HepG2 (cell line): ENCODE results near the gene MTPN. TPM values are rescaled to one million over a fixed set of nuclear protein-coding genes. Genes with fewer than 3 reads are reported as not detected.
A peak's percentile ranks its signal among the peaks of the same experiment; 100 is the strongest.

Experiments used
- ARNT2 ChIP-seq: sonication (generic); formaldehyde crosslinking; IDR thresholded peaks from 2 replicates; pipeline ENCODE4 v1.8.0; 2022; ENCODE audit warnings: mild to moderate bottlenecking, low read depth, missing genetic modification reagents, moderate library complexity
- ARNTL ChIP-seq: sonication (generic); formaldehyde crosslinking; IDR thresholded peaks from 2 replicates; pipeline ENCODE4 v1.4.0; 2020; ENCODE audit warnings: mild to moderate bottlenecking, missing genetic modification reagents
- ATF2 ChIP-seq: sonication (generic); formaldehyde crosslinking; IDR thresholded peaks from 2 replicates; pipeline ENCODE4 v1.4.0; 2020; ENCODE audit warnings: missing genetic modification reagents
- CREB1 ChIP-seq, 2 experiments: fragments of 450-650 bp in 1 of 2; IDR thresholded peaks; 2 replicates each; pipeline ENCODE4 v1.6.1; 2016 to 2017; ENCODE audit warnings: control low read depth in 1 of 2, mild to moderate bottlenecking in 1 of 2, missing compliant biosample characterization in 1 of 2, missing genetic modification characterization in 1 of 2
- FOXA1 ChIP-seq, 2 experiments: fragments of 450-650 bp in 1 of 2; sonication (generic) in 1 of 2; formaldehyde crosslinking in 1 of 2; IDR thresholded peaks; 2 replicates each; pipeline versions ENCODE4 v1.4.0 to v1.6.1; 2016 to 2020; ENCODE audit warnings: missing genetic modification reagents in 1 of 2
- JDP2 ChIP-seq: sonication (generic); formaldehyde crosslinking; IDR thresholded peaks from 2 replicates; pipeline ENCODE4 v1.8.1; 2022; ENCODE audit warnings: missing genetic modification reagents, borderline replicate concordance
- KLF15 ChIP-seq: sonication (generic); formaldehyde crosslinking; IDR thresholded peaks from 2 replicates; pipeline ENCODE4 v1.8.1; 2023; ENCODE audit warnings: borderline replicate concordance, mild to moderate bottlenecking, inconsistent platforms, missing genetic modification reagents, mixed read lengths
- KMT2A ChIP-seq: sonication (generic); formaldehyde crosslinking; IDR thresholded peaks from 2 replicates; pipeline ENCODE4 v1.4.0; 2020; ENCODE audit warnings: missing genetic modification reagents
- MAFF ChIP-seq: IDR thresholded peaks from 2 replicates; pipeline ENCODE4 v1.6.1; 2011; ENCODE audit warnings: low read depth, low read length, improper control_type of control experiment
- POLR2A ChIP-seq, 2 experiments: IDR thresholded peaks; 2 replicates each; pipeline ENCODE4 v1.6.1; 2011; ENCODE audit warnings: low read depth in 2 of 2, low read length in 2 of 2, mild to moderate bottlenecking in 1 of 2, moderate library complexity in 1 of 2; ENCODE audit not compliant: insufficient read depth in 1 of 2
- TBL1XR1 ChIP-seq: fragments of 150-350 bp; IDR thresholded peaks from 2 replicates; pipeline ENCODE4 v1.6.1; 2014; ENCODE audit warnings: borderline replicate concordance, low read length; ENCODE audit not compliant: partially characterized antibody
- TMF1 ChIP-seq: sonication (generic); formaldehyde crosslinking; IDR thresholded peaks from 2 replicates; pipeline ENCODE4 v1.8.1; 2022; ENCODE audit warnings: low read depth, missing genetic modification reagents
- ZFAT ChIP-seq: sonication (generic); formaldehyde crosslinking; conservative IDR thresholded peaks from 2 replicates; pipeline ENCODE4 v1.8.1; 2023; ENCODE audit warnings: missing genetic modification reagents, inconsistent platforms
- ZKSCAN8 ChIP-seq: IDR thresholded peaks from 2 replicates; pipeline ENCODE4 v1.6.1; 2016; ENCODE audit warnings: borderline replicate concordance, missing genetic modification reagents, missing compliant biosample characterization
- ZNF138 ChIP-seq: sonication (generic); formaldehyde crosslinking; IDR thresholded peaks from 2 replicates; pipeline ENCODE4 v1.5.0; 2020; ENCODE audit warnings: mild to moderate bottlenecking, low read depth, missing genetic modification reagents
- ZNF460 ChIP-seq: sonication (generic); formaldehyde crosslinking; IDR thresholded peaks from 2 replicates; pipeline ENCODE4 v1.5.1; 2020; ENCODE audit warnings: missing genetic modification reagents, mild to moderate bottlenecking, borderline replicate concordance
- ZNF572 ChIP-seq: sonication (generic); formaldehyde crosslinking; IDR thresholded peaks from 2 replicates; pipeline ENCODE4 v1.5.1; 2020; ENCODE audit warnings: mild to moderate bottlenecking, missing genetic modification reagents
- ZNF576 ChIP-seq: sonication (generic); formaldehyde crosslinking; IDR thresholded peaks from 2 replicates; pipeline ENCODE4 v1.4.0; 2020; ENCODE audit warnings: mild to moderate bottlenecking, missing genetic modification reagents
- ZNF768 ChIP-seq: sonication (generic); formaldehyde crosslinking; IDR thresholded peaks from 2 replicates; pipeline ENCODE4 v1.4.0; 2020; ENCODE audit warnings: missing genetic modification reagents
- polyA plus RNA-seq, 8 experiments: library from polyadenylated mRNA; depleted of rRNA in 3 of 8; stranded (reverse) in 7 of 8; unstranded in 1 of 8; fragments of >200 nt; fragmentation: Illumina TruSeq in 4 of 8; extraction: Trizol in 4 of 8; gene quantifications; 2 replicates each; pipeline versions ENCODE4 v1.2.1 to v1.2.3, GENCODE V29; 2011 to 2016; ENCODE audit warnings: low read depth in 4 of 8, missing spikeins in 1 of 8, mixed read lengths in 1 of 8; ENCODE audit not compliant: insufficient read depth in 1 of 8
- total RNA-seq, 5 experiments: library from RNA; depleted of rRNA; stranded (reverse); fragments of >200 nt; fragmentation: Illumina TruSeq; extraction: Trizol; gene quantifications; 2 replicates each; pipeline ENCODE4 v1.2.3, GENCODE V29; 2016; ENCODE audit warnings: low read depth in 1 of 5
- TF ChIP-seq, protein P1 (sequence below): sonication (generic); formaldehyde crosslinking; IDR thresholded peaks from 2 replicates; pipeline ENCODE4 v1.5.0; 2020; ENCODE audit warnings: mild to moderate bottlenecking, missing genetic modification reagents
- TF ChIP-seq, protein P2 (sequence below), 2 experiments: IDR thresholded peaks; 2 replicates each; pipeline ENCODE4 v1.6.1; 2011 to 2012; ENCODE audit warnings: low read length in 2 of 2, borderline replicate concordance in 1 of 2, low read depth in 1 of 2, mild to moderate bottlenecking in 1 of 2, moderate library complexity in 1 of 2

Gene MTPN
- total and polyA plus RNA-seq, 2 of the 13 experiments (the other 11 are each of a cell fraction or from before 2014, with no cell fraction given), result 31.1 to 71.7 TPM

DNA sequence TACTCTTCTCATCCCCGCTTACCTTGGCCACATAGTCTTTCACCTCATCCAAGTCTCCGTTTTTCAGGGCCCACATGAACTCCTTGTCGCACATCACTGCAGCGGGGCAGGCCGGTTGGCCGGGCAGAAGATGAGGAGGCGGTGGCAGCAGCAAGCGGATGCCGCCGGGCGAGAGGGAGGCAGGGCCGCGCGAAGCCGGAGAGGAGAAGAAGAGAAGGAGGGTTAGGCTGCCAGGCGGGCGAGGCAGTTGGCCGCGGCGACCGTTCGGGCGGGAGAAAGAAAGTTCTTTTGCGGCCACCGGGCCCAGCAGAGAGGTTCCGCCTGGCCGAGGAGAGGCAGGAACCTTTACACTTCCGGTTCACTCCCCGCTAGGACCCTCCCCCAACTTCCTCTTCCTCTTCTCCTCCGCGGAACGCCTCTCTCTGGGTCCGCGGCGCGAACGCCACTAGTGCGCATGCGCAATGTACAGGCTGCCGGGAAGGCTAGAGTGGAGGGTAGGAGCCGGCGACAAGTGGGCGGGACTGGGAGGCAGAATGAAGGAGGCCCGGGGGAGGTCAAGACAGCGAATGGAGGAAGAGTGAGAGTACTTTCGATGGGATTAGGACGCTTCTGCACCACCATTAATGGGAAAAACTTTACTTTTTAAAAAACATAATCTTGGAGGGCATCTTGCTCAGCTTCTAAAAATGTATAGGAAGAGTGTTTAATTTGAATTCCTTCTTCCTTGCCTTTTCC is at the start of gene MTPN (continued):
- TF ChIP-seq ZNF768, result peak; percentile 62; the same call in 1 of the 2 replicates
- TF ChIP-seq JDP2, result no peak
- peak; percentile 26; the same call in 1 of the 2 replicates for TF ChIP-seq ARNT2 (CRISPR knock-in tag)
- TF ChIP-seq ZNF572, result no peak
- no peak; the same call in 1 of the 2 replicates for TF ChIP-seq KLF15 (CRISPR knock-in tag)
- TF ChIP-seq ARNTL (CRISPR knock-in tag), result 0 out of 2 replicates have a peak, but pooled peaks have one; percentile 45
- no peak for TF ChIP-seq ZKSCAN8 (CRISPR knock-in tag)
- peak; percentile 92 for TF ChIP-seq KMT2A (CRISPR knock-in tag)
- no peak for TF ChIP-seq MAFF
- TF ChIP-seq TMF1 (CRISPR knock-in tag), result 0 out of 2 replicates have a peak, but pooled peaks have one; percentile 65
- TF ChIP-seq ZNF138 (CRISPR knock-in tag), result 0 out of 2 replicates have a peak, but pooled peaks have one; percentile 60
- TF ChIP-seq, protein P1, sequence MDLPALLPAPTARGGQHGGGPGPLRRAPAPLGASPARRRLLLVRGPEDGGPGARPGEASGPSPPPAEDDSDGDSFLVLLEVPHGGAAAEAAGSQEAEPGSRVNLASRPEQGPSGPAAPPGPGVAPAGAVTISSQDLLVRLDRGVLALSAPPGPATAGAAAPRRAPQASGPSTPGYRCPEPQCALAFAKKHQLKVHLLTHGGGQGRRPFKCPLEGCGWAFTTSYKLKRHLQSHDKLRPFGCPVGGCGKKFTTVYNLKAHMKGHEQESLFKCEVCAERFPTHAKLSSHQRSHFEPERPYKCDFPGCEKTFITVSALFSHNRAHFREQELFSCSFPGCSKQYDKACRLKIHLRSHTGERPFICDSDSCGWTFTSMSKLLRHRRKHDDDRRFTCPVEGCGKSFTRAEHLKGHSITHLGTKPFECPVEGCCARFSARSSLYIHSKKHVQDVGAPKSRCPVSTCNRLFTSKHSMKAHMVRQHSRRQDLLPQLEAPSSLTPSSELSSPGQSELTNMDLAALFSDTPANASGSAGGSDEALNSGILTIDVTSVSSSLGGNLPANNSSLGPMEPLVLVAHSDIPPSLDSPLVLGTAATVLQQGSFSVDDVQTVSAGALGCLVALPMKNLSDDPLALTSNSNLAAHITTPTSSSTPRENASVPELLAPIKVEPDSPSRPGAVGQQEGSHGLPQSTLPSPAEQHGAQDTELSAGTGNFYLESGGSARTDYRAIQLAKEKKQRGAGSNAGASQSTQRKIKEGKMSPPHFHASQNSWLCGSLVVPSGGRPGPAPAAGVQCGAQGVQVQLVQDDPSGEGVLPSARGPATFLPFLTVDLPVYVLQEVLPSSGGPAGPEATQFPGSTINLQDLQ, result no peak
- no peak for TF ChIP-seq ZNF576 (CRISPR knock-in tag)
- TF ChIP-seq, protein P2, sequence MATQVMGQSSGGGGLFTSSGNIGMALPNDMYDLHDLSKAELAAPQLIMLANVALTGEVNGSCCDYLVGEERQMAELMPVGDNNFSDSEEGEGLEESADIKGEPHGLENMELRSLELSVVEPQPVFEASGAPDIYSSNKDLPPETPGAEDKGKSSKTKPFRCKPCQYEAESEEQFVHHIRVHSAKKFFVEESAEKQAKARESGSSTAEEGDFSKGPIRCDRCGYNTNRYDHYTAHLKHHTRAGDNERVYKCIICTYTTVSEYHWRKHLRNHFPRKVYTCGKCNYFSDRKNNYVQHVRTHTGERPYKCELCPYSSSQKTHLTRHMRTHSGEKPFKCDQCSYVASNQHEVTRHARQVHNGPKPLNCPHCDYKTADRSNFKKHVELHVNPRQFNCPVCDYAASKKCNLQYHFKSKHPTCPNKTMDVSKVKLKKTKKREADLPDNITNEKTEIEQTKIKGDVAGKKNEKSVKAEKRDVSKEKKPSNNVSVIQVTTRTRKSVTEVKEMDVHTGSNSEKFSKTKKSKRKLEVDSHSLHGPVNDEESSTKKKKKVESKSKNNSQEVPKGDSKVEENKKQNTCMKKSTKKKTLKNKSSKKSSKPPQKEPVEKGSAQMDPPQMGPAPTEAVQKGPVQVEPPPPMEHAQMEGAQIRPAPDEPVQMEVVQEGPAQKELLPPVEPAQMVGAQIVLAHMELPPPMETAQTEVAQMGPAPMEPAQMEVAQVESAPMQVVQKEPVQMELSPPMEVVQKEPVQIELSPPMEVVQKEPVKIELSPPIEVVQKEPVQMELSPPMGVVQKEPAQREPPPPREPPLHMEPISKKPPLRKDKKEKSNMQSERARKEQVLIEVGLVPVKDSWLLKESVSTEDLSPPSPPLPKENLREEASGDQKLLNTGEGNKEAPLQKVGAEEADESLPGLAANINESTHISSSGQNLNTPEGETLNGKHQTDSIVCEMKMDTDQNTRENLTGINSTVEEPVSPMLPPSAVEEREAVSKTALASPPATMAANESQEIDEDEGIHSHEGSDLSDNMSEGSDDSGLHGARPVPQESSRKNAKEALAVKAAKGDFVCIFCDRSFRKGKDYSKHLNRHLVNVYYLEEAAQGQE (IDR thresholded peaks at IDR 0.05; ENCODE audit: borderline replicate concordance in 1 of 2, low read depth in 1 of 2, low read length in 2 of 2), result no peak
- no peak for TF ChIP-seq FOXA1 (IDR thresholded peaks at IDR 0.05)
- no peak for TF ChIP-seq FOXA1 (CRISPR knock-in tag; IDR thresholded peaks at IDR 0.05)
- peak; percentile 14; the same call in 1 of the 2 replicates for TF ChIP-seq ZNF460
- peak; percentile 65 to 75 for TF ChIP-seq POLR2A (IDR thresholded peaks at IDR 0.05; ENCODE audit: insufficient read depth in 1 of 2, low read depth in 2 of 2, low read length in 2 of 2)
- TF ChIP-seq CREB1 (IDR thresholded peaks at IDR 0.05), result no peak
- peak; percentile 52; the same call in 1 of the 2 replicates for TF ChIP-seq CREB1 (CRISPR knock-in tag; IDR thresholded peaks at IDR 0.05)
- peak; percentile 52; the same call in 1 of the 2 replicates for TF ChIP-seq ATF2 (CRISPR knock-in tag)
- no peak for TF ChIP-seq TBL1XR1
- TF ChIP-seq ZFAT (CRISPR knock-in tag), result no peak
